Uterus (tissue), 2 donors: ENCODE measurements around the gene SLC6A9.

Source experiments
- POLR2A ChIP-seq, 2 donors: fragments of 450-650 bp; IDR thresholded peaks; one replicate each; pipeline ENCODE4 v1.6.1; 2016; ENCODE audit warnings: antibody characterized with exemption in 2 of 2, mild to moderate bottlenecking in 1 of 2, moderate library complexity in 1 of 2
- TF ChIP-seq, protein P1 (sequence below), 4 experiments: fragments of 200-600 bp in 2 of 4; fragments of 450-650 bp in 2 of 4; sonication (generic) in 2 of 4; IDR thresholded peaks; one replicate each; pipeline ENCODE4 v1.5.1; 2016 to 2019; ENCODE audit warnings: antibody characterized with exemption in 4 of 4, mild to moderate bottlenecking in 2 of 4, moderate library complexity in 1 of 4

DNA sequence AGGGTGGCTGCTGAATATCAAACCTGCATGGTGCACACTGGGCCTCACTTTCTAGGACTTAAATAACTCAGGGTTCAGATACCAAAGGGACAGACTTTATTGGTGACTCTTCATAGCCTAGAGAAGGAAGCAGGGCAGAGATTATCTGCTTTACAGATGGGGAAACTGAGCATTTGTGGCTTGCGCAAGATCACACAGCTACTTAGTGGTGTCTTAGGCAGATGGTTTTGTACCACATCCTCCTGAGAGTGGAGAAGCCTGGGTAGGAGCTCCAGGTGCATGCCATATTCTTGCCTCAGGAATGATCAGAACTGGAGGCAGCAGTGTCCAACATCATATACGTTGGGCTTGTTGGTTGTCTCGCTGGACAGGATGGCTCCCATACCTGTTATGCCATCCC is 68.3 kb downstream of the SLC6A9 start:
- TF ChIP-seq, protein P1, sequence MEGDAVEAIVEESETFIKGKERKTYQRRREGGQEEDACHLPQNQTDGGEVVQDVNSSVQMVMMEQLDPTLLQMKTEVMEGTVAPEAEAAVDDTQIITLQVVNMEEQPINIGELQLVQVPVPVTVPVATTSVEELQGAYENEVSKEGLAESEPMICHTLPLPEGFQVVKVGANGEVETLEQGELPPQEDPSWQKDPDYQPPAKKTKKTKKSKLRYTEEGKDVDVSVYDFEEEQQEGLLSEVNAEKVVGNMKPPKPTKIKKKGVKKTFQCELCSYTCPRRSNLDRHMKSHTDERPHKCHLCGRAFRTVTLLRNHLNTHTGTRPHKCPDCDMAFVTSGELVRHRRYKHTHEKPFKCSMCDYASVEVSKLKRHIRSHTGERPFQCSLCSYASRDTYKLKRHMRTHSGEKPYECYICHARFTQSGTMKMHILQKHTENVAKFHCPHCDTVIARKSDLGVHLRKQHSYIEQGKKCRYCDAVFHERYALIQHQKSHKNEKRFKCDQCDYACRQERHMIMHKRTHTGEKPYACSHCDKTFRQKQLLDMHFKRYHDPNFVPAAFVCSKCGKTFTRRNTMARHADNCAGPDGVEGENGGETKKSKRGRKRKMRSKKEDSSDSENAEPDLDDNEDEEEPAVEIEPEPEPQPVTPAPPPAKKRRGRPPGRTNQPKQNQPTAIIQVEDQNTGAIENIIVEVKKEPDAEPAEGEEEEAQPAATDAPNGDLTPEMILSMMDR (IDR thresholded peaks at IDR 0.05): no peak
- TF ChIP-seq POLR2A (IDR thresholded peaks at IDR 0.05): no peak
